T-helper 22 cell (primary cell): ENCODE data around the gene RIN2.

Source experiments
- DNase-seq: peaks from one replicate; pipeline ENCODE4 v3.0.0-alpha.2; 2020; ENCODE audit warnings: low read depth

RIN2 gene, protein sequence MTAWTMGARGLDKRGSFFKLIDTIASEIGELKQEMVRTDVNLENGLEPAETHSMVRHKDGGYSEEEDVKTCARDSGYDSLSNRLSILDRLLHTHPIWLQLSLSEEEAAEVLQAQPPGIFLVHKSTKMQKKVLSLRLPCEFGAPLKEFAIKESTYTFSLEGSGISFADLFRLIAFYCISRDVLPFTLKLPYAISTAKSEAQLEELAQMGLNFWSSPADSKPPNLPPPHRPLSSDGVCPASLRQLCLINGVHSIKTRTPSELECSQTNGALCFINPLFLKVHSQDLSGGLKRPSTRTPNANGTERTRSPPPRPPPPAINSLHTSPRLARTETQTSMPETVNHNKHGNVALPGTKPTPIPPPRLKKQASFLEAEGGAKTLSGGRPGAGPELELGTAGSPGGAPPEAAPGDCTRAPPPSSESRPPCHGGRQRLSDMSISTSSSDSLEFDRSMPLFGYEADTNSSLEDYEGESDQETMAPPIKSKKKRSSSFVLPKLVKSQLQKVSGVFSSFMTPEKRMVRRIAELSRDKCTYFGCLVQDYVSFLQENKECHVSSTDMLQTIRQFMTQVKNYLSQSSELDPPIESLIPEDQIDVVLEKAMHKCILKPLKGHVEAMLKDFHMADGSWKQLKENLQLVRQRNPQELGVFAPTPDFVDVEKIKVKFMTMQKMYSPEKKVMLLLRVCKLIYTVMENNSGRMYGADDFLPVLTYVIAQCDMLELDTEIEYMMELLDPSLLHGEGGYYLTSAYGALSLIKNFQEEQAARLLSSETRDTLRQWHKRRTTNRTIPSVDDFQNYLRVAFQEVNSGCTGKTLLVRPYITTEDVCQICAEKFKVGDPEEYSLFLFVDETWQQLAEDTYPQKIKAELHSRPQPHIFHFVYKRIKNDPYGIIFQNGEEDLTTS

DNA sequence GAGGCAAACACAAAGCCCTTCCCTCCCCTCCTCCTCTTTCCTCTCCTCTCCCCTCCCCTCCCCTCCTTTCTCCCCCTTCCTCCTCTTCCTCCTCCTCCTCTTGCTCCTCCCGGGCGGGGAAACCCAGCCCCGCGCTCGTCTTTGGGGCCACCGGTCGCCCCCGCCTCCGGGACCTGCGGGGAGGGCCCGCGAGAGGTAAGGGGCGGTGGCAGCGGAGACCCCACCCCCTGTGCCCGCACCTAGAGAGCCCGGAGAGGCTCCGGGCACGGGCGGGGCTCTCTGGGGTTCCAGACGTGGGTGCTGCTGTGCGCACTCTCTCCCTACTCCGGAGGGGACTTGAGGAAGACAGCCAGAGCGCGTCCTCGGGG is at the start of gene RIN2:
TSS of gene RIN2 (plus strand) at position 126 of the 368 bp plus-strand sequence. CDS start 131,344 bp downstream, outside the sequence.
- no peak for DNase-seq

DNA sequence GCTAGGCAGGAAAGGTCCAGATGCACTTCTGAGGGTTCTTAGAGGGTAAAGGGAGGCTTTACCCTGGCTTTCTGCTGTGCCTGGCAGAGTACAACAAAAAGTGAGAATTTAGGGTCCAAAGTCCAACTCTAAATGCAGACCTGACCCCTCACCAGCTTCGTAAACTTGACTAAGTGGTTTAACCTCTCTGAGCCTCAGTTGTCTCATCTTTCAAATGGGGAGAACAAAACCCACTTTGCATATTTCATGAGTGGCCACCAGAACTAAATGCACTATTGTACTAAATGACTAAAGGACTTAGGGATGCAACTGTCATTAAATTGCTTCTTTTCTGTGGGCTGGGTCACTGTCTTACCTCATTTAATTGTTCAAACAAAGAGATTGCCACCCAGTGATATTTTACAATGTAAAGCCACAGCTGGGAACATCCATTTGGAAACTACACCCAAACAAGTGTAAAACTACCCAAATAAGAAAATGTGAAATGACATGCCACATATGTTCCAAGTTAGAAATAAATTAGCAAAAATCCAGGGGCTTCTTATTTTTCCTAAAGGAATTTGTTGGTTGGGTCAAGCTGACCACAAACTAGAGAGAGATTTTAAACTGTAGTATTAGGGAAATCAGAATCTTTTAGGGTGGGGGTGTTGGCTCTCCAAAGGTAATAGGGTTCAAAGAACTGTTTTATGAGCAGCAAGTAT is 48.3 kb upstream of the RIN2 start:
- DNase-seq: no peak

DNA sequence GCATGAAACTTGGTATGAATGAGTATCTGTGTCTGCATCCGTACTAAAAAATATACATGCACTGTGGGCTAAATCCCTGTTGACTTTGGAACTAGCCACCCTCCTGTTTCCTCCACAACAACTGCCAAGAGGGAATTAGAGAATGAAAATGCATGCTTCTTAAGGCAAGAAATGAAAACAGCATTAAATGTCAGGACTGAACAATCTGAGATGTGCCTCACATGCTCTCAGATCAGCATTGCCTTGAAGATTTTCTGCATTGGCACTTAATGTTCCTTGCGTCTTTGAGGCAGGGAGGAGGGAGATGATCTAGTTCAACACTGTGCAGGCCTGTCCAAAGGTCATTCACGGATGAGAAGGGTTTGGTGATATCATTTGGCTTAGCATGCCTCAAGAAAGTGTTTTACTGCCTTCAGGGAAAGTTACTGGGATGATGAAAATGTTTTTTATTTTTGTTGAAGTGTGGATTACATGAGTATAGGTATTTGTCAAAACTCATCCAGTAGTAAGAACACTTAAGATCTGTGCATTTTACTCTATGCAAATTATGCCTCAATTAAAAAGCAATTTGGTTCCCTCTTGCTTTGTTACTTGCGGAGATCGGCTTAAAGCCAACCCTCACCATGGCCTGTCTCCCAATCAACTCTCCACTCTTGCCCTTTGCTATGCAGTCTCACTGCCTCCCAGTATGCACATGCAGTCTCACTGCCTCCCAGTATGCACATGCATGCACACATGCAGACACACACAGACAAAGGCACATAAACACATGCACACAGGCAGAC is 47.5 kb upstream of the RIN2 start:
- DNase-seq: no peak

DNA sequence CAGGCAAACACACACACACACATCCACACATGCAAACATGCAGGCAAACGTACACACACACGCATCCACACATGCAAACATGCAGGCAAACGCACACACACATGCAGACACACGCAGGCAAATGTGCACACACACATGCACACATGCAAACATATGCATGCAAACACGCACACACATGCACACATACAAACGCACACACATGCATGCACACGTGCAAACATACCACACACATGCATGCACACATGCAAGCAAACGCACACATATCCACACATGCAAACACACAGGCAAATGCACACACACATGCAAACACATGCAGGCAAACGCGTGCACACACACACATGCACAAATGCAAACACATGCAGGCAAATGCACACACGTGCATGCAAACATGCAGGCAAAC is 46.9 kb upstream of the RIN2 start:
- DNase-seq: no peak

DNA sequence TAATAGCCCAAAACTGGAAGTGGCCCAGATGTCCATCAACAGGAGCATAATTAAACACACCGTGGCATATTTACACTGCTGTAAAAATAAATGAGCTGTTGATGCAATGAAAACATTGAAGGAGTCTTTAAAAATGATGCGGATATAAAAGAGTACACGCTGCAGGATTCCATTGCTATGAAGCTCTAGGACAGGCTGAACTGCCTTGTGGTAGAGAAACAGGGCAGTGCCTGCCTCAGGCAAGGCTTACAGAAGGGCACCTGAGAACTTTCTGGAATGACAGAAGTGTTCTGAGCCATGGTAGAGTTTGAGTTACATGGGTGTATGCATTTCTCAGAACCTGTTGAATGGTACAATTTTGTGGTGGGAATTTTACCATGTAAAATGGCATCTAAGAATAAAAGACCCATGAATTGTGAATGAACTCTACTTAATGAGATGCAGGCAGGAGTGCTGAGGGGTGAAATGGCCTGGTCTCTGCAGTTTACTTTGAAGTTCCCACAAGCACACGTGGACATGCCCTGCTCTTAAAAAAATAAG is 45.3 kb upstream of the RIN2 start:
- no peak for DNase-seq

DNA sequence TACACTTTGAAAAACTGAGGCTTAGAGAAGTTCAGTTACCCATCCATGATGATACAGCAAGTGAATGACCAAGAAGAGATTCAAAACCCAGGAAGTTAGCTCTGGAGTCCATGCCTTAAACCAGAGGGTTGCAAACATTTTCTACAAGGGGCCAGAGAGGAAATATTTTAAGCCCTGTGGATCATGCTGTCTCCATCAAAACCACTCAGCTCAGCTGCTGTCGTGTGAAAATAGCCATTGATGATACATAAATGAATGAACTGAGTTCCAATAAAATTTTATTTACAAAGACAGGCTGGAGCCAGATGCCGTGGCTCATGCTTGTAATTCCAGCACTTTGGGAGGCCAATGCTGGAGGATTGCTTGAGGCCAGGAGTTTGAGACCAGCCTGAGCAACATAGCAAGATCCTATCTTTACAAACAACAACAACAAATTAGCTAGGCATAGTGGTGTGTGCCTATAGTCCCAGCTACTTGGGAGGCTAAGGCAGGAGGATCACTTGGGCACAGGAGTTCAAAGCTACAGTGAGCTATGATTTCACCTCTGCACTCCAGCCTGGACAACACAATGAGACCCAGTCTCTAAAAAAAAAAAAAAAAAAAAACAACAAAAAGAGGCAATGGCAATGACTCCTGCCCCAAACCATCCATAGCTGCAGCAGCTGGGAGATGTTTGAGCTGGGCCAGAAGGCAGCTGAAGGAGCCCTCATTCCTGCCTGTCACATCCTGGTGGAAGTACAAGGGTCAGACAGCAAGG is 44.1 kb upstream of the RIN2 start:
- DNase-seq: no peak

DNA sequence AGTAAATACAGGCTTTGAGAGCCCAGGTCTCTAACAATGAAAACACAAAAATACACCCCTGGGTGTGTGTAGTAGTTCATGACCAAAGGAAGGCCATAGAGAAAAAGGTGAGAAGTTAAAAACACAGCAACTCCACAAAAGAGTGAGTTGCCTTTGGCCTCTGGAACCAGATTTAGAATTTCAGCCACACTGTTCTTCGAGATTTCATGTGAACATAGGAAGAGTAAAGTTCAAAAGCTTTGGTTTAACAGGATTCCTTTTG is 43.5 kb upstream of the RIN2 start:
- DNase-seq: no peak

DNA sequence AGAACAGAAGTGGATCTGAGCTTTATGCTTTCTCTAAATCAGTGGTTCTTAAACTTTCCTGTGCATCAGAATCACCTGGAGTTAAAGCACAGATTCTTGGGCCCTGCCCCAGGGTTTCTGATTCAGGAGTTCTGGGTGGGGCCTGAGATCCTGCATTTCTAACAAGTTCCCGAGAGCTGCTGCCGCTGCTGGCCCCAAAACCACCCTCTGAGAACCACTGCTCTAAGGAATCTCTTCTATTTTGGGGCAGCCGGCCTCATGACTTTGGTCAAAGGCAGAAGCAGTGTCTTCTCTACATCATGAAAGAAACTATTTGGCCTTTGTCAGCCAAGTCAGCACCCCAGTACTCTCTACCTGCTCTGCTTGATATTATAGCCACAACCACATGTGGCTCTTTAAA is 42.1 kb upstream of the RIN2 start:
- DNase-seq: no peak

DNA sequence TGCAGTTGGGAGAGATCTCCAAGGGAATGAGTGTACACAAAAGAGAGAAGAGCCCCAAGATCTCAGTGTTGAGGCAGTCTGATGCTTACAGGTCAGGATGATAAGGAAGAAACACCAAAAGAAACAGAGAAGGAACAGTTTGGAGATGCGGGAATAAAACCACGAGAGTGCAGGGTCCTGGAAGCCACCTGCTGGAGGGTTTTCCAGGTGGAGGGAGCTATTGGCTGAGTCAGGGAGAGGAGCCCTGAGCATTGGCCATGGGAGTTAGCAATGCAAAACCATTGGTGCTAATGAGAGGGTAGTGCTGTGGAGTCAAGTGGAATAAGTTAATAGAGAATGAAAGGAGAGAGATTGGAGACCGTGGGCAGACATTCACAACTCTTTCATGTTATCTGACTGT is 39.2 kb upstream of the RIN2 start:
- no peak for DNase-seq

DNA sequence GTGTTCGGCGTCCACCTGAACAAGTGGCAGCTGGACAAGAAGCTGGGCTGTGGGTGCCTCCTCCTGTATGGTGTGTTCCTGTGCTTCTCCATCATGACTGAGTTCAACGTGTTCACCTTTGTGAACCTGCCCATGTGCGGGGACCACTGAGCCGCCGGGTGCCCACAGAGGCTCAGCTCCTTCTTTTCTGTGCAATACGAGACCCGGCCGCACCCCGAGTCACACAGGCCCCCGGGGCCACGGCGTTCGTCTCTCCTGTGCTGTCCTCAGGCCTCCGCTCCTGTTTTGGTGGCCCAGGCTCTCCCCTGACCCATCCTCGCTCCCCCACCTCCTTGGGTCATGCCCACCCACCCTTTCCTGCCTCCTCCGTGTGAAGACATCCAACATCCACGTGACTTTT is 37.1 kb upstream of the RIN2 start:
- no peak for DNase-seq

DNA sequence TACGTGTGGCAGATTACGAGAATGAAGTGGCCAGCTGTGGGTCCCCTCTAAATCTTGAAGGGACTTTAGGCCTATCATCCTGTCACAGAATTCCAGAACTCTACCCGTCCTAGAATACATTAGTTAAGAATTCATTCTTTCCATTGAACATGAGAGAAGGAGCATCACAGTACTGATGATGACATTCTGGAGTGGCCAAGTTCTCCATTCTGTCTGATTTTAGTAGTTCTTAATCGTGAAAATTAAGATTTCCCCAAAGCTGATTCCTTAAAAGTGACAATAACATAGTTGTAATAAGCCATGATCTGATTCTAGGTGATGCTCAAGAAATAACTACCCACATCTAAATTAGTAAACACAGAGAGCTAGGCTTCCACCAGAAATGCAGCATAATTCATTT is 35.0 kb upstream of the RIN2 start:
- DNase-seq: no peak

DNA sequence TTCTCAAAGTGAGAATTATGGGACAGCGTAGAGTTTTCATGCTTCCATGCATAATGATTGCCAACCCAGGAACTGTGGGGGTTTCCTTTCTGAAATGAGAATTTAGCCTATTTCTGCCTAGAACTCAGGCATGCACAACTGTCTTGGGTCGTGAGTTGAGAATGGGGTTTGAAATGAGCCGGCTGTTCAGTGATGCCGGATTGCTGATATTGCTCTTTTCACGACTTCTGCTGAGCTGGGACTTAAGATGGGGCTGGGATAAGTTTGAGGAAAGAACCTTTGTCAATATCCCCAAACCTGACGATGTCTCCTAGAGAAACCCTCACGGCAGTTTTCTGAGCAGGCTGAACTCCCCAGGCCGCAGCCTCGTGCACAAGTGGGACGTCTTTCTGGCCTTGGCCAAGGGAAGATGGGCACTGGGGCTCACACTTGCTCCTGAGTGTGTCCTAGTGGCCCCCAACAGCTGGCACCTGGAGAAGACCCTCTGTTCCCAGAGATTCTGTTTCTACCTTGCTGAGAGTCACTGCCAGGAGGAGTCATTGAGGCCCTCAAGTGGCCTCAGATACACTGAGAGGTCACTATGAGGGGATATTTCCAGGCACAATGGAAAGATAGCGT is 34.1 kb upstream of the RIN2 start:
- DNase-seq: no peak

DNA sequence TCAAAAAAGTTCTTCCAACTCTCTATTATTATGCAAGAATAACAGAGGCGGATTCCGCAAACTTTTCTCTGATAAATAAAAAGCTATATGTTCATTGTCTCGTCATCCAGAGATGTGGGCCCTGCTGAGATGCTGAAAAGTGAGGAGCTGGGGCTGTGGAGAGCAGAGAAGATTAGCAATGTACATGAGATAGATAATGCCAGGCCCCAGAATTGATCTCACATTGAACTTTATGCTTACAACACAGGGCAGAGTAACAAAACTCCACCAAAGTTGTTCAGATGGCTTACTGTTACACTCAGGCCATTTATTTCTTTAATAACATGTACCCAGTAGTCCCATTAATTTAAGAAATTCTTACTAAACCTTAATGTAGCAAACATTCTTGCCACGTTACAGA is 32.7 kb upstream of the RIN2 start:
- DNase-seq: no peak

DNA sequence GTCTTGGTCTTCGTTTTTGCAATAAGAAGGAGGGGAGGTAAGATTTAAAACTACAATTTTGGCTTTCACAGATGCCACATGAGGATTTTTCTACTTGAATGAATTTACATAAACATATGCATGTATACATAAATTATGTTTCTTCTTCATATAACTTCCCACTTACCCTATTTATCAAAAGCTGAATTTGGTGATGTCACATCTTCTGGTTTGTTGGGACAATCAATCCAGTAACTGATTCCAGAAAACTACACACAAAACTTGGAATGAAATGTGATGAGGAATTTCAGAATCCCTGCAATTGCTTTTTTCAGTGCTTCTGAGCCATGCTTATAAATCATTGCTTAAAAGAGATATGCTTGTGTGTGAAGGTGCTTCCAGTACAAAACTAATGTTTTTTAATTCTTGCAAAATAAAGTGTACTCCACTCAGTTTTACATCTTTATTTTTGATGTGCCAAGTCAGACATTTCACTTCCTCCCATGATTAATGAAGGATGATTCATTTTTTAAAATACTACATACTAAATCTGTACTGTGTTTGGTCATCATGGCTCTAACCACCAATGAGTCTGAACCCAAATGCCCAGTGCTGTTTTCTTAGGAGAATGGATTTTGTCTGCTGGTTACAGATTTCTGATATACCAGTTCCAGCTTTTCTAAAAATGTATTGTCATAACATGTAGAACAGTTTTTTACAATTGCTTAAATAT is 32.1 kb upstream of the RIN2 start:
- DNase-seq: no peak

DNA sequence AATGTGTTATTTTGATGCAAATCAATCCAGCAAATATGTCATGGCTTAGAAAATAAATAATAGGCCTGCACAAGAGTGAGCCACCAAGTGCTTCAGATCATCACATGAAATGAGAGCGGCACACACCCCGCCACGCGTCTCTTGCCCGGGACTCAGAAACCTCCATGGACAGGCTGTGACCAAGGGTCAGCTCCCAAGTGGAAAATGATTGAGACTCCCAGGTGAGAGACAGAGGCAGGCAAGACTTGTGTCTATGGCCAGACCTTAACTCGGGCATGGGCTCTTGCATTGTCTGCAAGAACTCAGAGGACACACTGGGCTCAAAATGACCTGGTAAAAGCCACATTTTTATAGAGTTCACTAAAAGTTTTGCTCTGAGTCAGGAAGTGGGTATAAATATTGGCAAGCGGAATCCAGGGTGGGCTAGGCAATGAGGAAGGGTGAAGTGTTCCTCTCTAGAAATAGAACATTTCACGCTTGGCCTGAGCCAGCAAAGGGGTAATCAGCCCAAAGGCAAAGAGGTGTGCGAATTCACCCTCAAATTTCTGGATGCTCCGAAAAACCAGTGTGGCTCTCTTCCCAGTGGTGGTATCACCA is 30.7 kb upstream of the RIN2 start:
- no peak for DNase-seq

DNA sequence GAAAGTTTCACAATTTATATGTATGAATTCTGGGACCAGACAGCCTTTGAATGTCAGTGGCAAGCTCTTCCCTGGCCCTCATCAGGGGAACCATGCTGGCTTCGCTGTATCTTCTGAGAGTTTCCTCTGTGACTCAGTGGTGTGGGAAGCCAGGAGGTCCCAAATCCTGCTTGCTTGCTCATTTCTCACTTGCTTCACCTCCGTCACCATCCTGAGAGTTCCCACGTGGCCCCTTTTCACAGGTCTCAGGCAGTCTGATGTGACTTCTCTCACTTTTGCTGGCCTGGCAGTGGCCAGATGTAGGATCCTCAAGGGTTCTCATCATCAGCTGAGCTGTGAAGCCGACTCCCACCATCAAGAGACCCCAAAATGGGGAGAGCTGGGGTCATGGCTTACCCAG is 28.4 kb upstream of the RIN2 start:
- DNase-seq: no peak

DNA sequence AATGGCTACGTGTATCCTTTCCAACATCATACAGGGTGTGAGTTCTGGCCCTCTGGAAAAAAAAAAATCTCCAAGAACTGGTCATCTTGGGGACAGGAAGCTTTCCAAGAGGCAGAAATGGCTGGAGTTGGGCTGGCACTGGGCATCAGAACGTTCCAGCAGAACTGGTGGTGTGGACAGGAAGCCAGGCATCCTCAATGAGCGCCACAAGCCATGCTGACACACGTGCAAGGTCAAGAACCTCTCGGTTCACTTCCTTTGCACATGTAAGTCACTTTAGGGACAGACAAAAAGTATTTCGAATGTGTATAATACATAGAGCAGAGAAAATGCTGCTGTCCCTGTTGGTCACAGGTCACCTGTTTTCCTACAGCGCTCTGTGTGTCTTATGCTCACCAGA is 27.4 kb upstream of the RIN2 start:
- no peak for DNase-seq

DNA sequence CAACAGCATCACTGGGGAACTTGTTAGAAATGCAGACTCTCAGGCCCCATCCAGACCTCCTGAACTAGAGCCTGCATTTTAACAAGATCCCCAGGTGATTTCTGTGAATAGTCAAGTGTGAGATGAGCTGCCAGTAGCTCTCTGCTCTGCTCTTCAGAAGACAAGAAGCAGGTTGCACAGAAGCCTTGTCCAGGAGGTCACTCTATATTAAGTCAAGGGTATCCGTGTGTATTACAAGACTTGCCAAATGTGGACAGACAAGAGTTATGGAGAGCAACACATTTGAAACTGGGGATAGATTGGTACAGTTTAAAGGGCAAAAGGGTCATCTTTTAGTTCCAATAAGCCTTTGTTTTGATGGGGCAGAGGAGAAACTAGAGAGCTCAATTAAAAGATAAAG is 23.2 kb upstream of the RIN2 start:
- DNase-seq: no peak

DNA sequence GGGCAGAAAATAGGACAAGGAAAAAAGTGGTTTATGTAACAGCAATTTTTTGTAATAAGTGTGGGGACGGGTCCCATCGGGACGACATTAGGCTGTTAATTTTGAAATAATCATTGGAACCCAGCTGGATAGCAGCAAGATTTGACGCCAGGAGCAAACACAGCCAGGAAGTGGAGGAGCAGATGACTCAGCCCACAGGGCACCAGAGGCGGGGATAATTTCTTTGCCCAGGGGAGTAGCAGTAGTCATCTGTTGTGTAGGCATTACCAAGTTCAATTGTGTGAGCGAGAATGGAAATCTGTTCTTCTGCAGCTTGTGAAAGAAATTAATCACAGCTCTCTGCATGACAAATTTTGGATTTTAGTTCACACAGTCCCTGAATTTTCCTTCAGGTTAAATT is 22.6 kb upstream of the RIN2 start:
- DNase-seq: no peak

DNA sequence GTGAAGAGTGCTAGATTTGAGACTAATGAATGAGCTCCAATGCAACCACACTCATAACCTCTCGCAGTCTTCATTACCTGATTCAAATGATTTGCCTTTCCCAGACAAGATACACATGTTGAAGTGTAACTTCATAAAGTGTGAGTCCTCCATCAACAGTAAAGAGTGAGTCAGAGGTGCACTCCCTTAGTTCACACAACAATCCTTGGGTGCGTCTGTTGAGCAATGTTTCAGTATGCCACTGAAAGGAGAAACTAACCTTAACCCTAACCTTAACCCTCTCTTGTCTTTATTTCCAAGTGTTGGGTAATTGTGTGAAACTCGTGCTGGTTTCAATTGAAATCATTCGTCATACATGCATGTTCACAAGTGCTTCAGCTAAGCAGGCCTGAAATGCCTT is 21.0 kb upstream of the RIN2 start:
- no peak for DNase-seq
